ENCODE measurements around the gene TMEM150A.
"Not testable (repeated sequence)": the region's sequence is repeated elsewhere in the genome, so short reads cannot be mapped to it uniquely, and the experiment has no call there.

TMEM150A gene

DNA sequence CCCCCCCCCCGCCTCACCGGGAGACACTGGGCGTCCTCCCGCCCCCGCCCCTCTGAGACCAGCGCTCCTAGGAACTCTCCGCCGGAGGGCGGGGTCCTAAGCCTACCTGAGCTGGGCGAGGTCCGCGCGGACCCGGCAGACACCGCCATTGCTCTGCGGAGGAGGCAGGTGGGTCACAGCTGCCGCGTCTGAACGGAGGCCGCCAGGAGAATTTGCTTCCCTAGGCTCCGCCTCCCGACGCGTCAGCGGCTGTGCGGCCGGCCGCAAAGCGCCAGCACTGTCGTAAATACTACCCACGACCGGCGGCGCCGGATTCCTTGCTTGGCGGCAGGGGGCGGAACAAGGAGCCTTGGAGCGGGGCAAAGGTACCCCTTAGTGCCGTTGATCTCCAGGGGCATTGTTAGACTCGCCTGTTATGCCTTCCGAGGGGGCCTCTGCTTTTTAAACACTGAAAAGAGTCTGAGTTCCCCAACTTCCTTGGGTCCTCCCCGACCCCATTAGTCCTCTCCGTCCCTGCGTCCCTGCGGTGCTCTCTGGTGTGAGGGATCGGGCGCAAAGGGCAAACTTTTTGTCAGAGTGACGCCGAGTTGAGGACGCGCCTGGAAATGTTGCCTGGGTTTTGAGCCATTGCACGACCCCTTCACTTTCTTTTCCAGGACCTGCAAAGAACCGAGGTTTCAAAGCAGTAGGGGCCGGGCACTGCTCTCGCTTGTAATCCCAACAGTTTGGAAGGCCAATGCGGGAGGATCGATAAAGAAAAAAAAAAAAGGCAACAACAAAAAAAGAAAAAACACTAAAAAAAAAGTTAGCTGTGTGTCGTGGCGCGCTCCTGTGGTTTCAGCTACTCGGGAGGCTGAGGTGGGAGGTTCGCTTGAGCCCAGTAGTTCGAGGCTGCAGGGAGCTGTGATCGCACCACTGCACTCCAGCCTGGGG, 41.0 kb downstream of the TMEM150A start, which contains the start of gene GGCX:
Gene GGCX (minus strand): TSS at position 214 of the 933 bp plus-strand sequence. CDS start 65 bp downstream, at position 149.
- DNase-seq = peak; percentile 96

DNA sequence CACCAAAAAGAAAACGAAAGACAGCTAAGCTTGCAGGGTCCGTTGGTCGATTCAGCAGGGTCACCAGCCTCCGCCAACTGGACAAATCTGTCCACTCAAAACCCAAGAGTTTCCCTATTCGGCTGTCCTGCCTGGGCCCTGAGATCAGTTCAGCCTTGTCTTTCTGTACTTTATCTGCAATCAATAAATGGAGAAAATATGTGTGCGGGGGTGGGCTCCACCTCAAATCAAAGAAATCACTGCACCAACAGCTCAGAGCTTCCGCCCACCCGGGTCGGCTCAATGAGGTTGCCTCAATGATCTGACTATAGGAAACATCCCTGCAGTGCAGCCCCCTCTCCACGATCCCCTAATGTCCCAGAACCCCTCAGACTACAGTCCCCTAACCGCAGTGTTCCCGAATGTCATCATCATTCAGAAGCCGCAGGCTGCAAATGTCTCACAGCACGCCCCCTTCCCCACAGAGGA, 41.7 kb downstream of the TMEM150A start:
- no peak for DNase-seq

DNA sequence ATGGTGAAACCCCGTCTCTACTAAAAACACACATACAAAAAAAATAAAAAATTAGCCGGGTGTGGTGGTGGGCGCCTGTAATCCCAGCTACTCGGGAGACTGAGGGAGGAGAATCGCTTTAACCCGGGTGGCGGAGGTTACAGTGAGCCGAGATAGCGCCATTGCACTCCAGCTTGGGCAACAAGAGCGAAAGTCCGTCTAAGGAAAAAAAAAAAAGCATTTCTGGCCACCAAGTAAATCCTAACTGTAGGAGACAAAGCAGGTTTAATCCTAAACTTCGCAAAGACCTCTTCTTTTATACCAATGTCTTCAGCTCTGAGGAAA, 42.1 kb downstream of the TMEM150A start:
- not testable (repeated sequence) for DNase-seq

DNA sequence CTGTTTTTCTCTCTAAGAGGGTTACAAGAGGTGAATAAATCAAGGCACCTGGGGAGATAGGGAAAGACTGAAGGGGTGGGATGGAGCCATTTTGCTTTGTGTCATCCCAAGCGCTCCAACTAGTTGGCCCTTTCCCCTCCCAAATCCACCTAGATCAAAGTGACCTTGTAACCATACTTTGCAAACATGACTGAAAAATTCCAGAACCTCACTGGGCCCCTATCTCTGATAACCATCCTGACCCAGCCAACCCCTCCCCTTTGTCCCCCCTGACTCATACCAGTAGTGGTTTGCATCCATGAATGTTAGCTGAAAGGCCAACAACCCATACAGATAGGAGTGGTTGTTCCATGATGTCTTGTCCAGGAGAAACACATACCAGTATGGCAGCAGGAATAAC, 44.3 kb downstream of the TMEM150A start:
- no peak for DNase-seq

DNA sequence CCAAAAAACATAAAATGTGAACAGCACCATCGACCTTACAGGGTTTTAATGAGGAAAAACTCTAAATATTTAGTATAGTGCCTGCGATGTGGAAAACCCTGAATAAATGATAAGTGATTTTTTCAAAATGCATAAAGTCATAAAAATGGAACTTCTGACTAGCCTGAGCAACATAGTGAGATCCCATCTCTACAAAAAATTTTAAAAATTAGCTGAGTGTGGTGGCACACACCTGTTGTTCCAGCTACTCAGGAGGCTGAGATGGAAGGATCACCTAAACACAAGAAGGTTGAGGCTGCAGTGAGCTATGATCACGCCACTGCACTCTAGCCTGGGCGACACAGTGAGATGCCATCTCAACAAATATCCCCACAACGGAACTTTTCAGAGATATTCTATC, 45.4 kb downstream of the TMEM150A start:
- DNase-seq = no peak

DNA sequence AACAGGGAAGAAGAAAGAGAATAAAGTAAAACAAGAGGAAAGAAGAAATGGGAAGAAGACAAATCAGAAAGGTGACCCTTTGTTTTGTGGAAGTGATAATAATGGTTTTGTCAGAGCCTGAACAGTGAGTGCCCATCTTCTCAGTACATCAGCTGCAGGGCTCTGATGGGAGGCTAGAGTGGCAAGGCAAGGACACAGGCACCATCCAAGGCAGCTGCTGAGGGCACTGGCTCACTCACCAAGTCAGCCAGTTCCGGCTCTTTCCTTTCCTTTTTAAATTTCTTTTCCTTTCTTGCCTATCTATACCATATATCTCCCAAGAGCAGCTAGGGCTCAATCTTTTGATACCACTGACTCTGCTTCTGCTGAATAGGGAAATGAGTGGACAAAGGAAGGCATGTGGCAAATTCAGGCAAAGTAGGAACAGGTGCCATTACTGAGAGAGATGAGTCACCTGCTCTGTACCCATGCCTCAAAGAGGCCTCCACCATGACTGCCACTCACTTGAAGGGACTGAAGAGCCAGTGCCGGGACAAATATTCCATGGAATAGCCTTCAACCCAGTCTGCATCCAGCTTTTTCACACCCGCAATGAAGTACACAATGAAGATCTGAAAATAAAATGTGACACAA, 47.4 kb downstream of the TMEM150A start:
- no peak for DNase-seq

DNA sequence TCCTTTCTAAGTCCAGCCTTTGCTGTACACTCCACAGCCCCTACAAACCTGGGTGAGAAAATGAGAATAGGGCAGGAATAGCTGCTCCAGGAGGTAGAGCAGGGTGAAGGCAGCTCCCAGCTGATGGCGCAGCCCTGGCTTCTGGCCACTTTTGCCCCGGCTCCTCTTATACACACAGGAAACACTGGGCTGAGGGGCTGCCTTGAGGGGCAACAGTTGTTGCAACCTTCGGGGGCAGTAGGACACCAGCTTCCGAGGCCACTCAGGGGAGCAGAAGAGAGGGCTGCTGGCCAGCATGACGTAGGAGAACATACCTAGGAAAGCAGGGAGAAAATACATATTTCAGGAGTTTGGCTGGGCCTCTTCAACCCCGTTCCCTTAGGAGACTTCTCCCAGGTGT, 49.3 kb downstream of the TMEM150A start:
- DNase-seq = no peak

DNA sequence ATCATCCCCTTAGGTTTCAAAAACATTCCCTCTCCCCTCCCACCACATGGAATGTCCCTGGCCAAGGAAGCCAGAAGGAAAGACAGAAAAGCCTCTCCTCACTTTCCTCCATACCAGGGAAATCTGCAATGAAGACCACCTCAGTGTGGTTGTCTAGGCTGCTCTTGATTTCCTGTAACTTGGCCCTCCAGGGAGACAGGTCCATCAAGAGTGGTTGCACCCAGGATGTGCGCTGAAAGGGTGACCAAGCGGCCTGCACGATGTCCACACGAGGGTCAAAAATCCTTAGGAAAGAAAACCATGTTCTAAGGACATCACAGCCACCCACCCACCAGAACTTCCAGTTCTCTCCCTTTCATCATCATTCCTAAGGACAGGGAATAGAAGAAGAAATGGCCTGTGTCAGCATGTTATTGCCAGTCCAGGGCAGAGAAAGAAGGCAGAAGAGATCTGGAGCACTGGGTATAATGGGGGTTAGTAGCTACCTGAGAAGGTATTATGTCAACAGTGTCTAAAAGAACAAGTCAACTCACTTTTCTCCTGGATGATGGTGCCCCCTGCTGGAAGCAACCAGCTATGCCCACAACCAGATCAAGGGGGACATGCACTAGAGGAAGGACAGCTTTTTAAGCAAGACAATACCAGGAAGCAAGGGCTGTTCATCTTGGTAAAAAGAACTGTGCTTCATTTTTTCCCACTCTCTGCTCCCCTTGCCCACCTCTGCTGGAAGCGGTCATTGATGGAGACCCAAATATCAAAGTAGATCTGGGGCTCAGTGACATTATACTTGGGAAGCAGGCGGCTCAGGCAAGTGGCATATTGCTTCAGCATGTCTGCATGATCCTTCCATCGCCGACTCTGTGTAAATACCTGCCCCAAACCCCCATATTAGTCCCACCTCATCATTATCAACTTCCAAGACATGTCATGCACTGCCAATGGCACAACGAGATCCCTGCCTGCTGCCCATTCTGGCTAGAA, 50.5 kb downstream of the TMEM150A start:
- DNase-seq = peak; percentile 74

DNA sequence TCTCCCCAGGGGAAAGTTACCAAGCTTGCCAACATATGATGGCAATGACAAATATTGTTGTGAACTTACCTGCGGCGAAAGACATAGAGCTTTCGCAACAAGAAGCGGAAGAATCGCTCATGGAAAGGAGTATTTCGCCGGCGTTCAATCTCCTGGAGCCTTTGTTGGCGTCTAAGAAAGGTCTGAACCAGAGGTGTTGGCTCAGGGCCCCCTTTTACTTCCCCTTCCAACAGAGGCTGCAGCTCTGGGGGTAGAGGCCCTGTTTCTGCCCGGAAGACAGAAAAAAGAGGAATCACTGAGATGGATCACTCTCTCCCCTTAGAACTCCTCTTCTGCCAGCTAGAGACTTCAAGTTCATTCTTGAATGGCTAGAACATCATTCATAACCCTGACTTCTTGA, 52.0 kb downstream of the TMEM150A start:
- no peak for DNase-seq

DNA sequence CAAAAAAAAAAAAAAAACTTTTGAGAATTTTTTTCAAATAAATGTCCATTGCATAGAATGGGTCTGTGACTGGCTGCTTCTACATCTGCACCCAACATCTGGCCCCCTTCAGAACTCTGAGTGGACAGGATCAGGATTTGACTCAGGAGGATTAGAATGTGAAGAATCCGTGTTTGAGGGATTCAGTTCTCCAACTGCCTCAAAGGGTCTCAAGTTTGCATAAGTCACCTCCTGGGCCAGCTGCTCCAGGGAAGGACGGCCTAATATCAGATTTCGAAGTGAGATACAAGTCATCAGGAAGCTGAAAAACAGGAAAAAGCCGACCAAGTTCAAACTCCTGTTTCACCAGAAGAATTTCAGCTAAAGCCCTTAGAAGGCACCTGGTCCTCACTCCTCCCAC, 52.7 kb downstream of the TMEM150A start:
- no peak for DNase-seq

DNA sequence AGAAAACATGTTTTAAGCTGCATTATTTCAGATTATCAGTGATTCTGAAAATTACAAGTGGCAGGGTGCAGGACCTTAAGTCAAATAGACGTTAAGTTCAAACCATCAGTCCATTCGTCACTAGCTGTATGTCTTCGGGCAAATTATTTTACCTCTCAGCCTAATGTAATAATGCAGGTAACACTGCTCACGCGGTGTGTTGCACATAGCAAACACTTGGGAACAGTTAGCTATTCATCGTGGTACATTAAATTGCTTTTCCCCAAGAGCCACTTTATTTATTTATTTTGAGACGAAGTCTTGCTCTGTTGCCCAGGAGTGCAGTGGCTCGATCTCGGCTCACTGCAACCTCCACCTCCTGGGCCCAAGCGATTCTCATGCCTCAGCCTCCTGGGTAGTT, 53.4 kb downstream of the TMEM150A start:
- DNase-seq = no peak

DNA sequence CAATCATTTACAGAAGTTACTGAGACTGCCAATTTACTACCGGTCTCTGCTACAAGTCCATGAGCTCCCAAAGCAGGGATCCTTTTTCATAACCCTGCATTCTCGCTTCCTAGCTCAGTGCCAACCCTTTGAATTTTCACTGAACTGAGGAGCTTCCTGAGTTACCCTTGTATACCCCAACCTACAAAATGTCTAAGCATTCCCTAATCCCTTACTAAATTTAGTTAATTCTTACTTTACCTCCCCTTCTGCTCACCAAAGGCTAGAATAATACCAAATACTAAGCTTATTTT, 53.9 kb downstream of the TMEM150A start:
- DNase-seq = no peak

Measured in NCI-H69 (cell line).